AG04449 (cell line): ENCODE data around the gene PARD6A.

ENCODE experiments used
- CTCF ChIA-PET: fragments of 350-600 bp; formaldehyde crosslinking; extraction: SDS; loops from one replicate; lab custom pipeline; 2021; ENCODE audit warnings: antibody characterized with exemption; lab: Yijun Ruan, JAX
- POLR2A ChIA-PET: fragments of 400-600, 350-600 bp; formaldehyde crosslinking; extraction: SDS; loops from one replicate; lab custom pipeline; 2020; ENCODE audit warnings: antibody characterized with exemption, inconsistent platforms; lab: Yijun Ruan, JAX
- DNase-seq: peaks from one replicate; pipeline ENCODE4 v3.0.0-alpha.2; 2010; ENCODE audit warnings: low read depth, low spot score
- H3K4me3 ChIP-seq: 2 replicates; pipeline ENCODE4 v1.5.1; 2011; ENCODE audit warnings: low read depth, mild to moderate bottlenecking, control low read depth, low read length
- TF ChIP-seq, protein P1 (sequence below): IDR thresholded peaks from one replicate; pipeline ENCODE4 v1.5.1; 2011; ENCODE audit warnings: mild to moderate bottlenecking, moderate library complexity, low read length, control low read depth, inconsistent platforms; ENCODE audit not compliant: insufficient read depth; ENCODE audit errors: missing control alignments

The PARD6A gene, protein sequence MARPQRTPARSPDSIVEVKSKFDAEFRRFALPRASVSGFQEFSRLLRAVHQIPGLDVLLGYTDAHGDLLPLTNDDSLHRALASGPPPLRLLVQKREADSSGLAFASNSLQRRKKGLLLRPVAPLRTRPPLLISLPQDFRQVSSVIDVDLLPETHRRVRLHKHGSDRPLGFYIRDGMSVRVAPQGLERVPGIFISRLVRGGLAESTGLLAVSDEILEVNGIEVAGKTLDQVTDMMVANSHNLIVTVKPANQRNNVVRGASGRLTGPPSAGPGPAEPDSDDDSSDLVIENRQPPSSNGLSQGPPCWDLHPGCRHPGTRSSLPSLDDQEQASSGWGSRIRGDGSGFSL

DNA sequence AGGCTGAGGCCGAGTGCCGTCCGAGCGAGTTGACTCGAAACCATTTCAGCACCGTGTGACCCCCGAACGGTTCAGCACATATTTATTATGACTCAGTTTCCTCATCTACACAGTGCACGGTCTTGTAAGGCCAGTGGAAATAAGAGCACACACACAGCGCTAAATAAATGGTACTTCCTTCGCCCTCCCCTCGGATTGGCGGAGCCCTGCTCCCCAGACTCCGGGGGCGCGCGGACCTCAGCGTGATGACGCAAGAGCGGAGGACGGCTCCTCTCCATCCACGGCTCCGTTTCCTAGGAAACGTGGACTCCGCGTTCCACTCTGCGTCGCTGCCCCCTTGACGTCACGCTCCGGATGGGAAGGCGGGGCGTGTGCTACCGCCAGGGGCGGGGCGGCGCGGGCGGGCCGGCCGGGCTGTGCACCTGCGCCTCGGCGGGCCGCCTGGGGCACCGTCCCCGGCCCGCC is at the start of gene PARD6A:
Gene PARD6A, plus strand, starts transcription at position 397 of the 465 bp plus-strand sequence. CDS start 79 bp downstream, outside the sequence.
- peak; percentile 53 for DNase-seq
- TF ChIP-seq, protein P1, sequence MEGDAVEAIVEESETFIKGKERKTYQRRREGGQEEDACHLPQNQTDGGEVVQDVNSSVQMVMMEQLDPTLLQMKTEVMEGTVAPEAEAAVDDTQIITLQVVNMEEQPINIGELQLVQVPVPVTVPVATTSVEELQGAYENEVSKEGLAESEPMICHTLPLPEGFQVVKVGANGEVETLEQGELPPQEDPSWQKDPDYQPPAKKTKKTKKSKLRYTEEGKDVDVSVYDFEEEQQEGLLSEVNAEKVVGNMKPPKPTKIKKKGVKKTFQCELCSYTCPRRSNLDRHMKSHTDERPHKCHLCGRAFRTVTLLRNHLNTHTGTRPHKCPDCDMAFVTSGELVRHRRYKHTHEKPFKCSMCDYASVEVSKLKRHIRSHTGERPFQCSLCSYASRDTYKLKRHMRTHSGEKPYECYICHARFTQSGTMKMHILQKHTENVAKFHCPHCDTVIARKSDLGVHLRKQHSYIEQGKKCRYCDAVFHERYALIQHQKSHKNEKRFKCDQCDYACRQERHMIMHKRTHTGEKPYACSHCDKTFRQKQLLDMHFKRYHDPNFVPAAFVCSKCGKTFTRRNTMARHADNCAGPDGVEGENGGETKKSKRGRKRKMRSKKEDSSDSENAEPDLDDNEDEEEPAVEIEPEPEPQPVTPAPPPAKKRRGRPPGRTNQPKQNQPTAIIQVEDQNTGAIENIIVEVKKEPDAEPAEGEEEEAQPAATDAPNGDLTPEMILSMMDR = no peak
- CTCF ChIA-PET = interaction anchor here (0.6 to 19.0 kb wide), 8 partner anchors 10 to 137 kb away, joined by 3 to 605 read pairs (median 12); partner anchors contain the start of genes CARMIL2, CTCF and RIPOR1
- H3K4me3 ChIP-seq = peak within 1 kb of the TSS; percentile 94
- POLR2A ChIA-PET = interaction anchor here (0.6 to 0.9 kb wide), 3 partner anchors 99 to 180 kb away, joined by 3 to 4 read pairs (median 3); partner anchors contain the start of genes ATP6V0D1 and CTCF

DNA sequence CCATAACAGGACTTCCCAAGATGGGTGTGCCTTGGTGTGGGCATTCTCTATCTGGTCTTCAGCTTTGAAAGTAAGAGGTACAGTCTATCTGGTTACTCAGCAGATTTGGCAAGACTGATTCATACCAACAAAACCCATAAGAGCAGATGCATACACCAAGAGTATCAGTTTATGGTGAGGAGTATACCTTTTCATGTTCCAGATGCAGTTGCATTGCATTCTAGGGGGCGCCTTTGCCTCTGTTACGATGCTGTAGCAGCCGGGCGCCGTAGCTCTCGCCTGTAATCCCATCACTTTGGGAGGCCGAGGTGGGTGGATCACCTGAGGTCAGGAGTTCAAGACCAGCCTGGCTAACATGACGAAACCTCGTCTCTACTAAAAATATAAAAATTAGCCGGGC is 47.0 kb upstream of the PARD6A start:
- no peak overlapping the region for H3K4me3 ChIP-seq
- ChIA-PET CTCF (interaction anchor here (0.8 to 3.0 kb wide), 4 partner anchors 13 to 67 kb away, joined by 3 to 14 read pairs (median 4); partner anchors contain the start of gene CARMIL2), POLR2A (no interaction called here)
- TF ChIP-seq, protein P1 = no peak
- no peak for DNase-seq

DNA sequence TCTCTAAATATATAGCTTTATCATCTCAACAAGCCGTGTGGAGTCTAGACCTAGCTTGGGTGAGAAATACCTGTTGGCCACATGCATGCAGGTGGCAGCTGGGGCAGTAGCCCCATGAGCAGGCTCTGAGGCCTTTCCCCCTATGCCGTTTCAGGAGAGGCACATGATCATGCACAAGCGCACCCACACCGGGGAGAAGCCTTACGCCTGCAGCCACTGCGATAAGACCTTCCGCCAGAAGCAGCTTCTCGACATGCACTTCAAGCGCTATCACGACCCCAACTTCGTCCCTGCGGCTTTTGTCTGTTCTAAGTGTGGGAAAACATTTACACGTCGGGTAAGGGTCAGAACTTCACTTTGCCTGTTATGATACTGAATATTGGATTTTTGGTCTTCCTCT is 32.5 kb upstream of the PARD6A start:
- CTCF ChIA-PET = interaction anchor here (1.5 to 1.6 kb wide), 2 partner anchors 10 to 107 kb away, joined by 3 to 5 read pairs; no protein-coding TSS in a partner anchor
- TF ChIP-seq, protein P1 = no peak
- no peak for DNase-seq
- POLR2A ChIA-PET = no interaction called here
- no peak overlapping the region for H3K4me3 ChIP-seq

DNA sequence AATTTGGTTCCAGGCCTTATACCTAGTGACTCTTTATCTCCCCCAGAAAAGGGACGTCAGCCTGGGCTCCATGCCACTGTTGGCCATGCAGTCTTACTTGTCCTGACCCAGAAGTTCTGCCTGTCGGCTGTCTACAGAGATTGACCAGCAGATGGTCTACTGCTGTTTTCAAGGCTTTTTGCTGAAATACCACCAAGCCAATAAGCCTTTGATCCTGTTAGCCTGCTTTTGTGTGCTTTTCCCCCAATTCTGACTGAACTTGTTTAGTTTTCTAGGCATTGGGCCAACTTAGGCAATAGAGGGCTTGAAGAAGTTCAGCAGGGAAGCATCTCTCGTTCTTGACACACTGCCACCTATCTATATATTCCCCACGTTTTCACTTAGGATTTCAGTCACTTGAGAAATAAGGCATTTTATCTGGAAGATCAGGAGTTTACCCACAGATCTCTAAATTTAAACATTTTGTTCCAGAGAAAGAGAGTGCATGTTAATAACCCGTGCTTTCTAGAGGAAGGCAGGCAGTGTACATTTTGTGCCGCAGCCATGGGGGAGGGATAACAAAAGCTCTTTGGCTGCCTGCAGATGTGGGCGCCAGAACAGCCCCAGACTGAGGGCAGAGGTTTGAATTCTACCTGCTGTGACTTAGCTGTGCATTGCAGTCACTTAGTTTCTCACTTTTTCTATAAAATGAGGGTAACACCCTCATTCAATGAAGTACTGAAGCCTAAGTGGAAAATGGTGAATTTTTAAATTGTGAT is 28.2 kb upstream of the PARD6A start:
- peak; percentile 2 for DNase-seq
- ChIA-PET CTCF (interaction anchor here (0.9 to 4.0 kb wide), 6 partner anchors 11 to 111 kb away, joined by 3 to 33 read pairs (median 6); partner anchors contain the start of genes CARMIL2 and CTCF), POLR2A (no interaction called here)

DNA sequence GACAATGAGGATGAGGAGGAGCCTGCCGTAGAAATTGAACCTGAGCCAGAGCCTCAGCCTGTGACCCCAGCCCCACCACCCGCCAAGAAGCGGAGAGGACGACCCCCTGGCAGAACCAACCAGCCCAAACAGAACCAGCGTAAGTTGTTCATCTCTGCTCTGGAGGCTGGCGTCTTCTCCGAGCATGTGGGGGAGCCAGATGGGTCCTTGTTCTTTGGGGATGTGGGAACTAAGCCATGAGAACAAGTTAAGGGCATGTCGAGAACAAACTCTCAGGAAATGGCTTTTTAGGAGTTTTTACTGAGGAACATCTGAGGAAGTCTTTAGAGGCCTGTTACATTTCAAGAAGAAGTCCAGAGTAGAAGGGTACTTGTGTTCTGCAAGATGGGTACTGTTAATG is 24.0 kb upstream of the PARD6A start:
- POLR2A ChIA-PET = no interaction called here
- no peak overlapping the region for H3K4me3 ChIP-seq
- DNase-seq = no peak
- CTCF ChIA-PET = no interaction called here
- TF ChIP-seq, protein P1 = no peak

More for the DNA sequence above, 28.2 kb upstream of the PARD6A start:
- no peak overlapping the region for H3K4me3 ChIP-seq
- TF ChIP-seq, protein P1 = no peak

DNA sequence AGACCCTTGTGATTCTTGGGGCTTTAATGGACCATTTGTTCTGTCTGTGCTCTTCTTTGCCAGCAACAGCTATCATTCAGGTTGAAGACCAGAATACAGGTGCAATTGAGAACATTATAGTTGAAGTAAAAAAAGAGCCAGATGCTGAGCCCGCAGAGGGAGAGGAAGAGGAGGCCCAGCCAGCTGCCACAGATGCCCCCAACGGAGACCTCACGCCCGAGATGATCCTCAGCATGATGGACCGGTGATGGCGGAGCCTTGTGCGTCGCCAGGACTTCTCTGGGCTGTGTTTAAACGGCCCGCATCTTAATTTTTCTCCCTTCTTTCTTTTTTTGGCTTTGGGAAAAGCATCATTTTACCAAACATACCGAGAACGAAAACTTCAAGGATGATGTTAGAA is 23.1 kb upstream of the PARD6A start:
- no peak overlapping the region for H3K4me3 ChIP-seq
- TF ChIP-seq, protein P1 = no peak
- ChIA-PET POLR2A (no interaction called here), CTCF (interaction anchor here (0.7 kb wide), 1 partner anchor 75 kb away, joined by 3 read pairs; the partner anchor contains the start of gene CTCF)
- no peak for DNase-seq
